GM19455 (cell line): ENCODE measurements around the gene HNRNPUL2.
"Not testable (repeated sequence)": the region's sequence is repeated elsewhere in the genome, so short reads cannot be mapped to it uniquely, and the experiment has no call there.

ENCODE experiments used
- ATAC-seq: cut with Tn5 transposase; IDR thresholded peaks from one replicate; pipeline ENCODE4 v1.9.1; 2021; ENCODE audit not compliant: unreplicated experiment

HNRNPUL2 gene

DNA sequence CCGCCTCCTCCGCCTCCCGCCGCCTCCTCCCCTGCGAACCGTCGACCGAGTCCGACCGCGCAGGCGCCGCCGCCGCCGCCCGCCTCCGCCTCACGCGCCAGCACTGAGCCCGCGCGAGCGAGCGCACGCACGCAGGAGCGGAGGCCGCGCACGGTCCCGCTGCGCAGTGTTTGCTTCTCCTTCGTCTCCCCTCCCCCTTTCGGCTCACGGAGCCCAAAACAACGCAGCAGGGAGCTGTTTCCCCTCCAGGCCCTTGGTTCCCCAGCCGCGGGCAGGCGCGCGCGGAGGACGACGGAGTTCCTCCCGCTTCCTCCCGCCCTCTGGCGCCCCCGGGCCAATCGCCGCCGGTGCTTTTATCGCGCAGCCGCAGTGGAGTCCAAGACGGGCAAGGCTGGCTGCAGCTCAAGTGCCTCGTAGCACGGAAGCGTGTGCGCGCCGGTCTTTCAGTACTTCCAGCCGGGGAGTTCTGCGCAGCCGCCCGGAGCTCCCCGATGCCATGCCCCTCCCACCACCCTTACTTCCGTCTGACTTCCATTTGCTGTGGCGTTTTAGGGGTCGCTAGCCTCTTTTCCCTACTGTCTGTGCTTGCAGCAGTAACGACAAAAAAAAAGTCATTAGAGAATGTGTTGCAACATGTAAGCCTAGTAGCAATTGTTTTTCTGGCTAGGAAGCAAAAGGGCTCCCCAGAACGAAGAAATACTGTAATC is at the start of gene HNRNPUL2:
TSS of gene HNRNPUL2 (minus strand) at position 293 of the 707 bp plus-strand sequence. CDS start 301 bp downstream, outside the sequence.
- peak; percentile 72 for ATAC-seq

- no peak for ATAC-seq
These were observed 48.4 kb upstream of the HNRNPUL2 start for GRCh38 chr11:62775646-62776045.

DNA sequence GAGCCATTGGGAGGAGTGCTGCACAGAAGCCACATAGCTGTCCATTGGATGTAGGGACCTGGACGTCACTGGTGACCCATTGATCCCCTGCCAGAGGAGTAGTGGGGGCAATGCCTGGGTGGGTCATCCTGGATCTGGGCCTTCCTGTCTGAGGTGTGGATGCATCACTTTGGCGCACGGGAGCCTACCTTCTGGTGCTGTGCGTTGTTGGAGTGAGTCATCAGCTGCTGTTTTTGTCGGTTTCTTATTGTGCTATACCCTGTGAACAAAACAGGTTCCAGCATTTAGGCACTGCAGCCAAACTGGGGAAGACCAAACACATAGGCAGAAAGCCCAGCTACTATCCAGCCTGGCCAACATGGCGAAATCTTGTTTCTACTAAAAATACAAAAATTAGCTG is 47.1 kb upstream of the HNRNPUL2 start:
- no peak for ATAC-seq

DNA sequence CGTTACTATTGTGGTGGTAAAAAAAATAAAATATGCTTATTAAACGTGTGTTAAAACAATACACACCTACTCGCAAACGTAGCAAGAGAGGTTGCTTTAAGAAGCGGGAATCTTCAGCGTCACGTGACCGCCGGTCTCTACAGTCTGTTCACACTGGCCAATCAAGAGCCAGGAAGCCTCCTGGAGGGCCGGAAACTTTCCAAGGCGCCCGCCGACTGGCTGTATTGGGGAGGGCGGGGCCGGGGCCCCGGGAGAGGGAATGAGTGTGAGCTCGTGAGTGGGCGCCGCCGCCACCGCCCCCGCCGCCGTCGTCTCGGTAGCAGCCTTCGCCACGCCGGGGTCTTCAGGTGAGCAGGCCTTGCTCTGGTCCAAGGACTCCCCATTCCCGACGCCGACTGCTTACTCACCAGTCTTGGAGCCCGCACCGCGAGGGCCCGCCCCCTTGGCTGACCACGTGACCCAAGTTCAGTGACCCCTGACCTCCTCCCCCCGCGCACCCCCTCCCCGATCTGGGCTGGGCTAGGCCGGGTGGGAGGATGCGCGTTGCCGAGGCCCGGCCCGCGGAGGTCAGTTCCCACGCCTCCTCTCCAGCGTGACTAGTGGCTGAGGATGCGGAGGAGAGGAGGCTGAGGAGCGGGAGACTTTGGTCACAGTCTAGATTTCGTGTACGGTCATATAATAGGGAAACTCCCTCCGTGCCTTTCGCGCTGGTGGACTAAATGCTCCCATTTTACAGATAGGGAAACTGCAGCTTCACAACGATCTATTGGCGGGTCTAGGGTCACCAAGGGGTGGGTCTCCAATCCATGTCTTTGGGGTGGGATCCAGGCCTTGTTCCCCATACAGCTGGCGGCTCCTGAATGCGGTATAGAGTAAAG is 44.1 kb upstream of the HNRNPUL2 start, which contains the start of gene TAF6L:
TSS of gene TAF6L (plus strand) at position 253 of the 878 bp plus-strand sequence. CDS start 4,388 bp downstream, outside the sequence.
- peak; percentile 75 for ATAC-seq

- ATAC-seq, result no peak
These were observed 43.5 kb upstream of the HNRNPUL2 start for GRCh38 chr11:62770778-62771143.

DNA sequence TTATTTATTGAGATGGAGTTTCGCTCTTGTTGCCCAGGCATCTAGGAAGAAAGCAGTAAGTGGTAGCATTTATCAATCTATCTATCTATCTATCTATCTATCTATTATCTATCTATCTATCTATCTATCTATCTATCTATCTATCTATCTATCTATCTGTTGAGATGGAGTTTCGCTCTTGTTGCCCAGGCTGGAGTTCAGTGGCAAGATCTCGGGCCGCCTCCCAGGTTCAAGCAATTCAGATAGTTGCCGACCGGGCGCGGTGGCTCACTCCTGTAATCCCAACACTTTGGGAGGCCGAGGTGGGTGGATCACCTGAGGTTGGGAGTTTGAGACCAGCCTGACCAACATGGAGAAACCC is 33.6 kb upstream of the HNRNPUL2 start:
- ATAC-seq, result not testable (repeated sequence)

DNA sequence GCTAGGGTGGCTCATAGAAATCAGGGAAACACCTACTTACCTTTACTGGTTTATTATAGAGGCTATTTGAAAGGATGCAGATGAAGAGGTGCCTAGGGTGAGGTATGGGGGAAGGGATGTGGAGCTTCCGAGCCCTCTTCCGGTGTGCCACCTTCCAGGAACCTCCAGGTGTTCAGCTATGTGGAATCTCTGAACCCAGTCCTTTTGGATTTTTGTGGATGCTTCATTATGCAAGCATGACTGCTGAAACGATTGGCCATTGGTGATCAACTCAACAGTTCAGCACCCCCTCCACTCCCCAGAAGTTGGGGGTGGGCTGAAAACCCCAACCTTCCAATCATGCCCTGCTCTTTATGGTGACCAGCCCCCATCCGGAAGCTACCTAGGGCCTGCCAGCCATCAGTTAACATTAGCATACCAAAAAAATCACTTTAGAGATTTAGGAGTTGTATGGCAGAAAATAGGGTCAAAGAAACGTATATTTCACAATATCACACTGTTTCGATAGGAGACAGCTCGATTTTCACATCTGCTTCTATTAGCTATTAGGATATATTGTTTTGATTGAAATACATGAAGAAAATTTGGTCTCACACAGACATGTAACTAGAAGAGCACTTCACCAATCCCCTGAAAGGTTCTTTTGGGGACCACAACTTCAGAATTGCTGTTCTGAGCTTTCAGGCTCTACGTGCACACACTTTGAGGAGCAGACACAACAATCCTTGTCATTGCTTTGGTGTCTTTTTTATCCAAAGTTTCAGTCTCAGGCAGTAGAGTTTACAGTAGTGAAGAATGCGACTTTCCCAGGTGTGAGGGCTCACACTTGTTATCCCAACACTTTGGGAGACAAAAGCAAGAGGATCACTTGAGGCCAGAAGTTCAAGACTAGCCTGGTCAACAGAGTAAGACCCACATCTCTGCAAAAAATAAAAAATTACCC is 30.9 kb upstream of the HNRNPUL2 start:
- no peak for ATAC-seq

- ATAC-seq, result no peak
These were observed 27.9 kb upstream of the HNRNPUL2 start for GRCh38 chr11:62755086-62755615.

- ATAC-seq, result peak; percentile 97
These were observed 26.7 kb upstream of the HNRNPUL2 start, which contains the start of gene ZBTB3 for GRCh38 chr11:62753736-62754603. TSS of gene ZBTB3 (minus strand) at chr11:62754160. CDS start at chr11:62753664, 496 bp downstream.

DNA sequence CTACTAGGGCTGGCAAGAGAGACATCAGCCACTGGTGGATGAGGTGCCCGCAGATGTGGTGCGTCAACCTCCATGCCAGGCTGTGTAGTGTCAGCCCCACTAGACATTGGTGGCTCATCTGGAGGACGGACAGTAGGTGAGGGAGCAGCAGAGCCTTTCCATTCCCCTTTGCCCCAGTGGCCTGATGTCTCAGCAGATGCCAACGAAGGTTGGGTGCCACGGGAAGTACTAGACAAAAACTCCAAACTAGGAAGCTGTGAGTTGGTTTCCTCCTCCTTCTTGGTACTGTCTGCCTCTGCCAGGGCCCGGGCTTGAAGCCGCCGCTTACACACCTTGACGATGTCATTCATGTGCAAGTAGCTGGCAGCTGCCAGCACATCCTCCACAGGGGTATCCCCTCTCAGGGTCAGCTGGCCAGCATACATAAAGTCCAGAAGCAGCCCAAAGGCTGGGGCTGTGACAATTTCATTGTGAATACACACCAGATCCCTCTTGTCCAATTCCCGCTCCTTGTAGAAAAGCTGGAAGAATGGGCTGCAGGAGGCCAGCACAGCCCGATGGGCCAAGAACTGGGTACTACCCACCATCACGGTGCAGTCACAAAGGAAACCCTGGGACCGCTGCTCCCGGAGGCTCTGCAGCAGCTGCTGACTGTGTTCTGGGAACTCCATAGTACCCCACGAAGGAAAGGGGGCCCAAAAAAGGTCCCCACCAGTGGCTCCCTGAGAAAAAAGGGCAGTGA is 25.9 kb upstream of the HNRNPUL2 start:
- ATAC-seq, result no peak

- no peak for ATAC-seq
These were observed 25.0 kb upstream of the HNRNPUL2 start for GRCh38 chr11:62752177-62752785.

- not testable (repeated sequence) for ATAC-seq
These were observed 22.7 kb upstream of the HNRNPUL2 start for GRCh38 chr11:62749931-62750330.

DNA sequence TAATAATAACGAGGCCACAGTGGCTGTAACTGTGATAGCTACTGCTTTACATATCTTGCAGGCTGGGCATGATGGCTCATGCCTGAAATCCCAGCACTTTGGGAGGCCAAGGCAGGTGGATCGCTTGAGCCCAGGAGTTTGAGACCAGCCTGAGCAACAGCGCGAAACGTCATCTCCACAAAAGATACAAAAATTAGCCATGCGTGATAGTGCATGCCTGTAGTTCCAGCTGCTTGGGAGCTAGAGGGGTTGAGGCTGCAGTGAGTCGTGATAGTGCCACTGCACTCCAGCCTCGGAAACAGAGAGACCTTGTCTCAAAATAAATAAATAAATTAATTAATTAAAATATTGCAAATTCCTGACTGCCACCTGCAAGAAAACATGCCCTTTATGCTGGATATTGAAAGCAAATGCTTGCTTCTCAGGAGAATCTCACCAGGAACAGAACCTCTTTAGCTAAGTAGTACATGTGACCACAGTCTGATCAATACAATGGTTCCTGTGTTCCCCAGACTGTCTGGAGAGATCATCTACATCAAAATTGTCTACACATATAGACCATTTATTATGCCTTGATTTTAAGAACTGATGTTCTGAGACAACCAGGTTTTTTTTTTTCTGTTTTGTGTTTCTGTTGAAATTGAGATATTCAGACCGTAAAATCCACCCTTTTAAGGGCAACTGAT is 20.4 kb upstream of the HNRNPUL2 start:
- no peak for ATAC-seq

GRCh38 chr11:62737196-62737595 is 9.9 kb upstream of the HNRNPUL2 start:
- no peak for ATAC-seq

GRCh38 chr11:62732830-62733229 is 5.6 kb upstream of the HNRNPUL2 start:
- no peak for ATAC-seq

GRCh38 chr11:62730076-62730475 is 2.8 kb upstream of the HNRNPUL2 start:
- not testable (repeated sequence) for ATAC-seq

DNA sequence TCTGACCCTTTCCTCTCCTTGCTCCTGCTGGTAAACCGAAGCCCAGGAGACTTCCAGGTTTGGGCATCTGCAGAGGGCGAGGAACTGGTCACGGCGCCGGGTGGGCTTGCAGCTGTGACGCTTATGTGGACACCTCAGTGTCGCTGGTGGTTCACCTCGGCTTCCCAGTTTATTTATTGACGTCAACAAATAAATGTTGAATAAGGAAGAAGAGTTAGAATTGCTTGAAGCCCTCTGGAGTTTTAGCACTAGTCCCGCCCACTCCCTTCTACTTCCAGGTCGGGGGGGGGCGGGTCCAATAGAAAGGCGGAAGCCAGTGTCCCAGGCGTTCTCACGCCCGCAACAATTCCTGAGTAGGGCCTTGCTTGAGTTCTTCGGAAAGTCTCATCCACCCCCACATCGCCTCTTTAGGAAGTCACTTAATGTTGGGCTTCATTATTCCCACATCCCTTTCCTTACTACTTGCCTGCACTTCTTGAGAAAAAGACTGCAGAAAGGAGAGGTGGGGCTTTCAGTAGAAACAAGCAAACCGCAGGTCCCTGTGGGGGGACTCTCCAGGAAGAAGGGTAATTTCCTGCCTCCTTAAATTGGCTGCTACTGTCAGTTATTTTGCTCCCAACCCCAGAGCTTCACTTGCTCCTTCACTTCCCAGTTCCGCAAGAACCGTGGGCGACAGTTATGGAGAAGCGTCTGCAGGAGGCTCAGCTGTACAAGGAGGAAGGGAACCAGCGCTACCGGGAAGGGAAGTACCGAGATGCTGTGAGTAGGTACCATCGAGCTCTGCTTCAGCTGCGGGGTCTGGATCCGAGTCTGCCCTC is 1.1 kb upstream of the HNRNPUL2 start, which contains the start of gene TTC9C:
TSS of gene TTC9C (plus strand) at position 316 of the 818 bp plus-strand sequence. CDS start at position 679, 363 bp downstream.
- ATAC-seq, result no peak
